NB4 (cell line): ENCODE data around the gene UTP25.

Source experiments
- CTCF ChIP-seq: IDR thresholded peaks from one replicate; pipeline ENCODE4 v1.5.1; 2012; ENCODE audit warnings: low read depth, low read length
- POLR2A ChIP-seq: IDR thresholded peaks from 2 replicates; pipeline ENCODE4 v1.6.1; 2011; ENCODE audit warnings: mild to moderate bottlenecking; ENCODE audit not compliant: insufficient read length; ENCODE audit errors: extremely low read depth

GRCh38 chr1:209870151-209870831 is 42.5 kb downstream of the UTP25 start:
- TF ChIP-seq CTCF = no peak
- TF ChIP-seq POLR2A = no peak
